Esophagus squamous epithelium (tissue), 4 donors: ENCODE data around the gene CEND1.

Source experiments
- POLR2A ChIP-seq, 4 donors: fragments of 450-650 bp; IDR thresholded peaks; one replicate each; pipeline ENCODE4 v1.6.1; 2017; ENCODE audit warnings: antibody characterized with exemption in 4 of 4, mild to moderate bottlenecking in 4 of 4, moderate library complexity in 3 of 4
- TF ChIP-seq, protein P1 (sequence below), 6 experiments: fragments of 450-650 bp in 4 of 6; fragments of 200-600 bp in 2 of 6; sonication (generic) in 2 of 6; IDR thresholded peaks; one replicate each; pipeline ENCODE4 v1.5.1; 2016 to 2019; ENCODE audit warnings: antibody characterized with exemption in 6 of 6, mild to moderate bottlenecking in 4 of 6, moderate library complexity in 4 of 6

- TF ChIP-seq, protein P1, sequence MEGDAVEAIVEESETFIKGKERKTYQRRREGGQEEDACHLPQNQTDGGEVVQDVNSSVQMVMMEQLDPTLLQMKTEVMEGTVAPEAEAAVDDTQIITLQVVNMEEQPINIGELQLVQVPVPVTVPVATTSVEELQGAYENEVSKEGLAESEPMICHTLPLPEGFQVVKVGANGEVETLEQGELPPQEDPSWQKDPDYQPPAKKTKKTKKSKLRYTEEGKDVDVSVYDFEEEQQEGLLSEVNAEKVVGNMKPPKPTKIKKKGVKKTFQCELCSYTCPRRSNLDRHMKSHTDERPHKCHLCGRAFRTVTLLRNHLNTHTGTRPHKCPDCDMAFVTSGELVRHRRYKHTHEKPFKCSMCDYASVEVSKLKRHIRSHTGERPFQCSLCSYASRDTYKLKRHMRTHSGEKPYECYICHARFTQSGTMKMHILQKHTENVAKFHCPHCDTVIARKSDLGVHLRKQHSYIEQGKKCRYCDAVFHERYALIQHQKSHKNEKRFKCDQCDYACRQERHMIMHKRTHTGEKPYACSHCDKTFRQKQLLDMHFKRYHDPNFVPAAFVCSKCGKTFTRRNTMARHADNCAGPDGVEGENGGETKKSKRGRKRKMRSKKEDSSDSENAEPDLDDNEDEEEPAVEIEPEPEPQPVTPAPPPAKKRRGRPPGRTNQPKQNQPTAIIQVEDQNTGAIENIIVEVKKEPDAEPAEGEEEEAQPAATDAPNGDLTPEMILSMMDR (IDR thresholded peaks at IDR 0.05) = peak in 1 of 6 experiments; percentile 21
- no peak for TF ChIP-seq POLR2A (IDR thresholded peaks at IDR 0.05)
Observed at GRCh38 chr11:810040-810567, 20.2 kb upstream of the CEND1 start.
